ENCODE data around the gene PLCE1.

PLCE1 gene

GRCh38 chr10:94000638-94001415 lies 7.1 kb downstream of the PLCE1 start:
- no peaks in the 10 kb centered on the region for H3K9me3 Mint-ChIP-seq
- ATAC-seq (replicated peaks), result no peak
- H3K27me3 Mint-ChIP-seq, result peaks cover 18 to 43% of the 10 kb centered on the region in 2 donors
- H3K4me1 Mint-ChIP-seq, result no peaks in the 10 kb centered on the region
- no peaks in the 10 kb centered on the region for H3K36me3 Mint-ChIP-seq
- no peak for DNase-seq
- H3K4me3 Mint-ChIP-seq, result no peak overlapping the region
- H3K27ac Mint-ChIP-seq, result no peak overlapping the region

GRCh38 chr10:94001416-94001810 lies 7.7 kb downstream of the PLCE1 start:
- ATAC-seq (replicated peaks) (no peak), DNase-seq (no peak)
- Mint-ChIP-seq H3K4me3 (no peak overlapping the region), H3K9me3 (no peaks in the 10 kb centered on the region), H3K27ac (no peak overlapping the region), H3K4me1 (no peaks in the 10 kb centered on the region), H3K27me3 (peaks cover 13 to 37% of the 10 kb centered on the region in 2 donors), H3K36me3 (no peaks in the 10 kb centered on the region)

DNA sequence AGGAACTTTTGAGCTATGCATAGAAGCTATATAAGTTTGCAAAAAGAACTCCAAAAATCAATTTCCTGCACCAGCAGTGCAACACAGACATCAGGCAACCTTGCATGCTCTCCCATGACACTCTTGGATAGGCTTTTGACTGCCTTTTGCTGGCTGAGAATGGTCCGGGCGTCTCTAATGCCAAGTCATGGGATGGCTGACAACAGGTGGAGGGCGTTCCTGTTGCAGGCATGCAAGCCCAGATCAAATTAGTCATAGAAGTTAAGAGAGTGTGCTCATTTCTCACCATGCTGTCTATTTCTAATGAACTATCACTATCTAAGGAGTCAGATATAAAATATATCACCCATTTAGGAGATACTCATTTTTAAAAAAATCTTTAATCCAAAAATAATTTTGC lies 8.4 kb downstream of the PLCE1 start:
- H3K27ac Mint-ChIP-seq, result no peak overlapping the region
- no peak overlapping the region for H3K4me3 Mint-ChIP-seq
- peaks cover 0 to 3% of the 10 kb centered on the region in 2 donors for H3K9me3 Mint-ChIP-seq
- H3K36me3 Mint-ChIP-seq, result no peaks in the 10 kb centered on the region
- no peaks in the 10 kb centered on the region for H3K4me1 Mint-ChIP-seq
- H3K27me3 Mint-ChIP-seq, result peaks cover 17 to 43% of the 10 kb centered on the region in 2 donors
- ATAC-seq (replicated peaks) (no peak), DNase-seq (no peak)

- no peak overlapping the region for H3K27ac Mint-ChIP-seq
- no peaks in the 10 kb centered on the region for H3K4me1 Mint-ChIP-seq
- DNase-seq, result no peak
- no peaks in the 10 kb centered on the region for H3K36me3 Mint-ChIP-seq
- peaks cover 10 to 34% of the 10 kb centered on the region in 2 donors for H3K27me3 Mint-ChIP-seq
- ATAC-seq (replicated peaks), result no peak
- H3K9me3 Mint-ChIP-seq, result peaks cover 0 to 3% of the 10 kb centered on the region in 2 donors
- H3K4me3 Mint-ChIP-seq, result no peak overlapping the region
Observed at GRCh38 chr10:94003488-94003887, 9.8 kb downstream of the PLCE1 start.

- DNase-seq, result no peak
- Mint-ChIP-seq H3K4me1 (no peaks in the 10 kb centered on the region), H3K9me3 (peaks cover 4 to 8% of the 10 kb centered on the region in 2 donors), H3K27me3 (peaks cover 10 to 37% of the 10 kb centered on the region in 2 donors), H3K4me3 (no peak overlapping the region), H3K36me3 (no peaks in the 10 kb centered on the region), H3K27ac (no peak overlapping the region)
- no peak for ATAC-seq (replicated peaks)
Observed at GRCh38 chr10:94005050-94005449, 11.3 kb downstream of the PLCE1 start.

GRCh38 chr10:94006591-94007550 lies 13.1 kb downstream of the PLCE1 start:
- peaks cover 8% of the 10 kb centered on the region in 2 donors for H3K9me3 Mint-ChIP-seq
- no peak for DNase-seq
- H3K27me3 Mint-ChIP-seq, result peaks cover 10 to 32% of the 10 kb centered on the region in 2 donors
- H3K27ac Mint-ChIP-seq, result no peak overlapping the region
- no peak for ATAC-seq (replicated peaks)
- H3K4me3 Mint-ChIP-seq, result no peak overlapping the region
- H3K4me1 Mint-ChIP-seq, result no peaks in the 10 kb centered on the region
- no peaks in the 10 kb centered on the region for H3K36me3 Mint-ChIP-seq

DNA sequence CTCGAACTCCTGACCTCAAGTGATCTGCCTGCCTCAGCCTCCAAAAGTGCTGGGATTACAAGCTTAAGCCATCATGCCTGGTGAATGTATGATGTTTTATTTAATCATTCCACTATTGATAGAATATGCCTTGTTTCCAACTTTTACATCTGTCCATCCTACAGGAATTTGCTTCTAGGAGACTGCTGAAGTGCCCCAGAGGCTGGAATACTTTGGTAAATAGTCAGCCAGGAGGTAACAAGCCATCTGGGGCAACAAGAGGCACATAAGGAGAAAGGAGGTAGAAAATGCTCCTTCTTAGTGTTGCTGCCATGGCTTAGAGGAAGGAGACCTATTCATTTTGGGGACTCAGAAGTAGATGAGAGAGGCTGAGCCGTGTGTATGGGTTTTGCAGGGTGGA lies 14.8 kb downstream of the PLCE1 start:
- no peak for DNase-seq
- H3K27me3 Mint-ChIP-seq, result peaks cover 10 to 35% of the 10 kb centered on the region in 2 donors
- no peak overlapping the region for H3K27ac Mint-ChIP-seq
- H3K4me3 Mint-ChIP-seq, result no peak overlapping the region
- no peaks in the 10 kb centered on the region for H3K4me1 Mint-ChIP-seq
- H3K9me3 Mint-ChIP-seq, result peaks cover 8% of the 10 kb centered on the region in 2 donors
- ATAC-seq (replicated peaks), result no peak
- no peaks in the 10 kb centered on the region for H3K36me3 Mint-ChIP-seq

- ATAC-seq (replicated peaks) (no peak), DNase-seq (no peak)
- Mint-ChIP-seq H3K36me3 (no peaks in the 10 kb centered on the region), H3K9me3 (peaks cover 8% of the 10 kb centered on the region in 2 donors), H3K4me3 (no peak overlapping the region), H3K4me1 (no peaks in the 10 kb centered on the region), H3K27ac (no peak overlapping the region), H3K27me3 (peaks cover 10 to 23% of the 10 kb centered on the region in 2 donors)
Observed at GRCh38 chr10:94010116-94010515, 16.4 kb downstream of the PLCE1 start.

DNA sequence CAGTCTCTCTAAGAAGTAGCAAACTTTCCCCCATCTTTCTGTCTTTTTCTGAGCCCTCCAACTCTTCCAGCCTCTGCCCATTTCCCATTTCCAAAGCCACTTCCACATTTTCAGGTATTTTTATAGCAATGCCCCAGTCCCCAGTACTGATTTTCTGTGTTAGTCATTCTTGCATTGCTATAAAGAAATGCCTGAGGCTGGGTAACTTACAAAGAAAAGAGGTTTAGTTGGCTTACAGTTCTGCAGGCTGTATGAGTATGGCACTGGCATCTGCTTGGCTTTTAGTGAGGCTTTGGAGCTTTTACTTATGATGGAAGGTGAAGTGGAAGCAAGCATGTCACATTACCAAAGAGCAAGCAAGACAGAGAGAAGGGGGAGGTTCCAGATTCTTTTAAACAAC lies 17.2 kb downstream of the PLCE1 start:
- no peaks in the 10 kb centered on the region for H3K4me1 Mint-ChIP-seq
- H3K9me3 Mint-ChIP-seq, result peaks cover 8% of the 10 kb centered on the region in 2 donors
- no peak for DNase-seq
- H3K27me3 Mint-ChIP-seq, result peaks cover 5 to 23% of the 10 kb centered on the region in 2 donors
- ATAC-seq (replicated peaks), result no peak
- H3K27ac Mint-ChIP-seq, result no peak overlapping the region
- no peak overlapping the region for H3K4me3 Mint-ChIP-seq
- no peaks in the 10 kb centered on the region for H3K36me3 Mint-ChIP-seq

- peaks cover 5 to 23% of the 10 kb centered on the region in 2 donors for H3K27me3 Mint-ChIP-seq
- H3K4me3 Mint-ChIP-seq, result no peak overlapping the region
- DNase-seq, result no peak
- peaks cover 8% of the 10 kb centered on the region in 2 donors for H3K9me3 Mint-ChIP-seq
- H3K27ac Mint-ChIP-seq, result no peak overlapping the region
- no peak for ATAC-seq (replicated peaks)
- H3K36me3 Mint-ChIP-seq, result no peaks in the 10 kb centered on the region
- H3K4me1 Mint-ChIP-seq, result no peaks in the 10 kb centered on the region
Observed at GRCh38 chr10:94011296-94011695, 17.6 kb downstream of the PLCE1 start.

GRCh38 chr10:94012834-94013233 lies 19.1 kb downstream of the PLCE1 start:
- H3K27me3 Mint-ChIP-seq, result peaks cover 0 to 20% of the 10 kb centered on the region in 2 donors
- H3K27ac Mint-ChIP-seq, result no peak overlapping the region
- H3K4me1 Mint-ChIP-seq, result no peaks in the 10 kb centered on the region
- peaks cover 5 to 8% of the 10 kb centered on the region in 2 donors for H3K9me3 Mint-ChIP-seq
- no peak for ATAC-seq (replicated peaks)
- H3K36me3 Mint-ChIP-seq, result no peaks in the 10 kb centered on the region
- no peak overlapping the region for H3K4me3 Mint-ChIP-seq
- DNase-seq, result no peak

GRCh38 chr10:94013331-94013760 lies 19.6 kb downstream of the PLCE1 start:
- H3K4me3 Mint-ChIP-seq, result no peak overlapping the region
- peaks cover 0 to 20% of the 10 kb centered on the region in 2 donors for H3K27me3 Mint-ChIP-seq
- ATAC-seq (replicated peaks) (no peak), DNase-seq (no peak)
- H3K9me3 Mint-ChIP-seq, result peaks cover 5 to 8% of the 10 kb centered on the region in 2 donors
- H3K27ac Mint-ChIP-seq, result no peak overlapping the region
- H3K4me1 Mint-ChIP-seq, result no peaks in the 10 kb centered on the region
- H3K36me3 Mint-ChIP-seq, result no peaks in the 10 kb centered on the region

DNA sequence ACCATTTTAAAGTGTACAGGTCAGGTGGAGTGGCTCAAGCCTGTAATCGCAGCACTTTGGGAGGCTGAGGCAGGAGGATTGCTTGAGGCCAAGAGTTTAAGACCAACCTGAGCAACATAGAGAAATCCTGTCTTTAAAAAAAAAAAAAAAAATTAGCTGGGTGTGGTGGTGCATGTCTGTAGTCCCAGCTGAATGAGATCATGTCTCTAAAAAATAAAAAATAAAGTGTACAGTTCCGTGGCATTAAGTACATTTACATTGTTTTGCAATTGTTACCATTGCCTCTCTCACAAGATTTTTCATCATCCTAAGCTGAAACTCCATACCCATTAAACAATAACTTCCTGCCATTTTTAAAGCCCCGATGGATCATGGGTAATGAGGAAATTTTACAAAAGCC lies 20.6 kb downstream of the PLCE1 start:
- Mint-ChIP-seq H3K9me3 (peaks cover 4 to 7% of the 10 kb centered on the region in 2 donors), H3K4me3 (no peak overlapping the region), H3K4me1 (no peaks in the 10 kb centered on the region), H3K27me3 (peaks cover 0 to 20% of the 10 kb centered on the region in 2 donors), H3K27ac (no peak overlapping the region), H3K36me3 (no peaks in the 10 kb centered on the region)
- DNase-seq (no peak), ATAC-seq (replicated peaks) (no peak)

Data from stimulated activated naive B cell treated with anti-CD40 and anti-IgM and Interleukin-4, amounts not matched to agents 10 μg/mL and 1 μg/mL and 100 μg/mL, for 72 hours (primary cell).